Kidney (tissue), 14 donors: ENCODE data around the gene ERBB4. TPM values are rescaled to one million over a fixed set of nuclear protein-coding genes. Genes with fewer than 3 reads are reported as not detected.

ENCODE experiments used
- DNase-seq, 5 donors: peaks; one replicate each; pipeline ENCODE4 v3.0.0-alpha.2; 2013 to 2020
- FAIRE-seq: peaks from 2 replicates; lab custom pipeline; 2012; peaks lifted over from hg19 to GRCh38; lab: Jason Lieb, UNC
- H3K27ac ChIP-seq, 2 donors: one replicate each; pipeline ENCODE4 v1.7.0; 2013; ENCODE audit warnings: low read depth in 2 of 2, low read length in 2 of 2, inconsistent platforms in 1 of 2
- H3K27me3 ChIP-seq: one replicate; pipeline ENCODE4 v1.7.1; 2013; ENCODE audit warnings: low read length, inconsistent platforms; ENCODE audit not compliant: control insufficient read depth, insufficient read depth
- H3K36me3 ChIP-seq, 3 donors: one replicate each; pipeline versions ENCODE4 v1.7.0 to v1.7.1; 2013; ENCODE audit warnings: low read length in 3 of 3, control low read depth in 1 of 3, inconsistent platforms in 1 of 3; ENCODE audit not compliant: insufficient read depth in 3 of 3, control insufficient read depth in 2 of 3
- H3K4me1 ChIP-seq, 3 donors: one replicate each; pipeline versions ENCODE4 v1.7.0 to v1.7.1; 2013; ENCODE audit warnings: low read length in 3 of 3, inconsistent platforms in 1 of 3, low read depth in 1 of 3; ENCODE audit not compliant: control insufficient read depth in 2 of 3, insufficient read depth in 2 of 3
- H3K4me3 ChIP-seq, 3 donors: one replicate each; pipeline versions ENCODE4 v1.7.0 to v1.8.1; 2013; ENCODE audit warnings: low read length in 3 of 3, control low read depth in 1 of 3, inconsistent platforms in 1 of 3
- H3K9ac ChIP-seq, 3 donors: one replicate each; pipeline versions ENCODE4 v1.7.0 to v1.7.1; 2013; ENCODE audit warnings: low read length in 3 of 3, control low read depth in 1 of 3, inconsistent platforms in 1 of 3
- H3K9me3 ChIP-seq, 3 donors: one replicate each; pipeline versions ENCODE4 v1.7.0 to v1.7.1; 2013; ENCODE audit warnings: low read length in 3 of 3, control low read depth in 1 of 3, inconsistent platforms in 1 of 3; ENCODE audit not compliant: control insufficient read depth in 2 of 3, insufficient read depth in 1 of 3
- intact Hi-C: fragments of 100-400 bp; cut with DNase I; formaldehyde crosslinking; loops from one replicate; pipeline ENCODE4 v1.11.1; 2022
- polyA plus RNA-seq: library from polyadenylated mRNA; stranded (reverse); fragments of 350-450 nt; fragmentation: Illumina TruSeq; extraction: RNeasy Lipid Tissue Mini Kit (QIAGEN cat#74804); gene quantifications from one replicate; pipeline ENCODE4 v1.2.3, GENCODE V29; 2014; ENCODE audit warnings: low read depth, low replicate concordance; ENCODE audit not compliant: insufficient read depth
- total RNA-seq: library from RNA; stranded (reverse); fragmentation: NEBNext Ultra II Directional; extraction: Animal tissue kit (Norgen Biotek cat#: 25700); gene quantifications from one replicate; pipeline ENCODE4 v1.2.1, GENCODE V29; 2021
- TF ChIP-seq, protein P1 (sequence below): IDR thresholded peaks from 3 replicates; pipeline ENCODE4 v1.5.1; 2012; ENCODE audit warnings: mild to moderate bottlenecking, moderate library complexity, borderline replicate concordance; ENCODE audit not compliant: insufficient read depth; ENCODE audit errors: extremely low read depth
- donor health status: control.
- donor health status: control.
- donor health status: control.
- donor health status: control.
- donor health status: control.
- donor health status: DM: yes; HTN: yes; CAD: no.
- donor health status: Normal renal cell carcinoma (clear cell type).

ERBB4 gene
- total and polyA plus RNA-seq, 2 donors from 2014 or later, result 3.9 to 152 TPM

GRCh38 chr2:211982162-211982561 is 556.4 kb downstream of the ERBB4 start:
- H3K27me3 ChIP-seq, result no peaks in the 10 kb centered on the region
- no peaks in the 10 kb centered on the region for H3K4me1 ChIP-seq
- H3K4me3 ChIP-seq, result no peak overlapping the region
- FAIRE-seq (no peak), DNase-seq (no peak)
- TF ChIP-seq, protein P1, sequence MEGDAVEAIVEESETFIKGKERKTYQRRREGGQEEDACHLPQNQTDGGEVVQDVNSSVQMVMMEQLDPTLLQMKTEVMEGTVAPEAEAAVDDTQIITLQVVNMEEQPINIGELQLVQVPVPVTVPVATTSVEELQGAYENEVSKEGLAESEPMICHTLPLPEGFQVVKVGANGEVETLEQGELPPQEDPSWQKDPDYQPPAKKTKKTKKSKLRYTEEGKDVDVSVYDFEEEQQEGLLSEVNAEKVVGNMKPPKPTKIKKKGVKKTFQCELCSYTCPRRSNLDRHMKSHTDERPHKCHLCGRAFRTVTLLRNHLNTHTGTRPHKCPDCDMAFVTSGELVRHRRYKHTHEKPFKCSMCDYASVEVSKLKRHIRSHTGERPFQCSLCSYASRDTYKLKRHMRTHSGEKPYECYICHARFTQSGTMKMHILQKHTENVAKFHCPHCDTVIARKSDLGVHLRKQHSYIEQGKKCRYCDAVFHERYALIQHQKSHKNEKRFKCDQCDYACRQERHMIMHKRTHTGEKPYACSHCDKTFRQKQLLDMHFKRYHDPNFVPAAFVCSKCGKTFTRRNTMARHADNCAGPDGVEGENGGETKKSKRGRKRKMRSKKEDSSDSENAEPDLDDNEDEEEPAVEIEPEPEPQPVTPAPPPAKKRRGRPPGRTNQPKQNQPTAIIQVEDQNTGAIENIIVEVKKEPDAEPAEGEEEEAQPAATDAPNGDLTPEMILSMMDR, result no peak
- no peaks in the 10 kb centered on the region for H3K9me3 ChIP-seq
- intact Hi-C loops, result no loop called here
- H3K9ac ChIP-seq, result no peak overlapping the region
- no peaks in the 10 kb centered on the region for H3K36me3 ChIP-seq
- H3K27ac ChIP-seq, result no peak overlapping the region

DNA sequence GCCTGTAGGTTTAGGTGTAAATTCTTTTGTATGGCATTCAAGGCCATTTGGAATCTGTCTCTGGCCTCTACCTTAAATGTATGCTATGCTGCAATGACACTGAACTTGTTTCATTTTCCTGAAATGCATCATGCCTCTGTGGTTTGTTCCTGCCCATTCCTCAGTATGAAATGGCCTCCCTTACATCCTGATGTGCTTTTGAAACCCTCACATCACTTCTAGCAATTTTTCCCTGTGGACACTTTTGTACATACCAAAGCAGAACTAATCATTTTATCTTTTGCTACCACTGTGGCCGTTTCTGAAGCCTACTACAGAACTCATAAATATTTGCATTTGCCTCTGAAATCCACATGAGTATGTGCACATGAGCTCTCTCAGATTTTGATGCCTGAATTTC is 557.2 kb downstream of the ERBB4 start:
- TF ChIP-seq, protein P1, result no peak
- Histone ChIP-seq H3K36me3 (no peaks in the 10 kb centered on the region), H3K4me1 (no peaks in the 10 kb centered on the region), H3K27me3 (no peaks in the 10 kb centered on the region), H3K9ac (no peak overlapping the region), H3K9me3 (no peaks in the 10 kb centered on the region), H3K27ac (no peak overlapping the region), H3K4me3 (no peak overlapping the region)
- intact Hi-C loops, result no loop called here
- no peak for FAIRE-seq
- no peak for DNase-seq

DNA sequence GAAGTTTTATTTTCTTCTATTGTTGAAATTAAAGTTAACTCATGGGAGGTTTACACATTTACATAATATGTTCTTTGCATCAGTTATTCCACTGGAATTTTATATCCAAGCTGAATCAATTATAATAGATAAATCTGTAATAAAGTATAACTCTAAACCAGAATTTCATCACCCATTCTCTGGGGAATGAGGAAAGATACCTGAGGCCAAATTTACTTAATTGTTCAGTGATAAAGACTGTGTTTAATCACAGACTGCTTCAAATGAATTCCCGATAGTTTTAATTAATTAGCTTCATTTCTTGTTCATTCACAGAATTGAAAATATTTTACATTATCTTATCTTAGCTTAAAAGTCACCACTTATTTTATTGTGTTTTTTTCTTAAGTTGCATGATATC is 562.5 kb downstream of the ERBB4 start:
- H3K27ac ChIP-seq, result no peak overlapping the region
- H3K9me3 ChIP-seq, result no peaks in the 10 kb centered on the region
- no peaks in the 10 kb centered on the region for H3K27me3 ChIP-seq
- no peaks in the 10 kb centered on the region for H3K4me1 ChIP-seq
- TF ChIP-seq, protein P1, result no peak
- H3K36me3 ChIP-seq, result no peaks in the 10 kb centered on the region
- intact Hi-C loops, result no loop called here
- DNase-seq, result no peak
- H3K9ac ChIP-seq, result no peak overlapping the region
- FAIRE-seq, result peak; percentile 19
- no peak overlapping the region for H3K4me3 ChIP-seq

- no peaks in the 10 kb centered on the region for H3K9me3 ChIP-seq
- no peaks in the 10 kb centered on the region for H3K36me3 ChIP-seq
- intact Hi-C loops, result no loop called here
- FAIRE-seq (no peak), DNase-seq (no peak)
- H3K9ac ChIP-seq, result no peak overlapping the region
- TF ChIP-seq, protein P1, result no peak
- H3K4me1 ChIP-seq, result no peaks in the 10 kb centered on the region
- H3K27me3 ChIP-seq, result no peaks in the 10 kb centered on the region
- no peak overlapping the region for H3K27ac ChIP-seq
- no peak overlapping the region for H3K4me3 ChIP-seq
These were observed 571.4 kb downstream of the ERBB4 start for GRCh38 chr2:211967234-211967633.
